H1 (cell line): Measurements from ENCODE around the gene TINAGL1. TPM values are rescaled to one million over a fixed set of nuclear protein-coding genes. Genes with fewer than 3 reads are reported as not detected.
A peak's percentile ranks its signal among the peaks of the same experiment; 100 is the strongest.

ENCODE experiments used
- CTCF ChIA-PET: fragments of 300-600 bp; sonication (Branson Sonifier 250); formaldehyde crosslinking; loops from one replicate; lab custom pipeline; 2021; ENCODE audit not compliant: partially characterized antibody; lab: Charles Lee
- POLR2A ChIA-PET: fragments of 300-600 bp; sonication (Branson Sonifier 250); formaldehyde crosslinking; loops from one replicate; lab custom pipeline; 2021; ENCODE audit warnings: inconsistent platforms; ENCODE audit not compliant: partially characterized antibody; lab: Charles Lee
- DNase-seq, 2 experiments: peaks; one replicate each; pipeline versions ENCODE4 v3.0.0 to v3.0.0-alpha.2; 2010 to 2022; ENCODE audit warnings: low spot score in 2 of 2, low read depth in 1 of 2, mixed read lengths in 1 of 2
- FAIRE-seq: peaks from 2 replicates; lab custom pipeline; 2011; peaks lifted over from hg19 to GRCh38; lab: Jason Lieb, UNC
- H2AFZ ChIP-seq: 2 replicates; pipeline ENCODE4 v1.8.1; 2012; ENCODE audit warnings: low read length, inconsistent platforms
- H2AK5ac ChIP-seq: 2 replicates; pipeline ENCODE4 v1.6.1; 2013; ENCODE audit warnings: low read depth, low read length
- H2BK120ac ChIP-seq: replicated peaks from 2 replicates; pipeline ENCODE3; 2013; ENCODE audit warnings: low read depth, low read length, inconsistent platforms
- H2BK12ac ChIP-seq: 2 replicates; pipeline ENCODE4 v1.6.1; 2013; ENCODE audit warnings: low read depth, low read length
- H2BK15ac ChIP-seq: 2 replicates; pipeline ENCODE4 v1.6.1; 2013; ENCODE audit warnings: low read length
- H2BK20ac ChIP-seq: 2 replicates; pipeline ENCODE4 v1.6.1; 2013; ENCODE audit warnings: low read length
- H2BK5ac ChIP-seq: 2 replicates; pipeline ENCODE4 v1.6.1; 2013; ENCODE audit warnings: low read depth, low read length
- H3K14ac ChIP-seq: 2 replicates; pipeline ENCODE4 v1.6.1; 2013; ENCODE audit warnings: inconsistent platforms; ENCODE audit not compliant: insufficient read length
- H3K18ac ChIP-seq: 2 replicates; pipeline ENCODE4 v1.6.1; 2013; ENCODE audit warnings: low read length; ENCODE audit errors: extremely low read depth
- H3K23ac ChIP-seq: 2 replicates; pipeline ENCODE4 v1.6.1; 2013; ENCODE audit warnings: inconsistent platforms; ENCODE audit not compliant: insufficient read length
- H3K23me2 ChIP-seq: 2 replicates; pipeline ENCODE4 v1.6.1; 2013; ENCODE audit warnings: low read depth, low read length
- H3K27ac ChIP-seq: 2 replicates; pipeline ENCODE4 v1.6.1; 2011; ENCODE audit warnings: low read depth, low read length, inconsistent platforms
- H3K27me3 ChIP-seq, 4 experiments: replicated peaks in 1 of 4; 1 replicate in 1 of 4; 2 replicates in 3 of 4; pipeline versions ENCODE4 v1.6.1 to v1.8.1; 2011 to 2013; ENCODE audit warnings: low read length in 3 of 4, mild to moderate bottlenecking in 3 of 4, inconsistent platforms in 2 of 4, mixed read lengths in 2 of 4, moderate library complexity in 1 of 4; ENCODE audit not compliant: control insufficient read depth in 3 of 4, insufficient read depth in 3 of 4; ENCODE audit errors: extremely low read depth in 1 of 4
- H3K36me3 ChIP-seq, 4 experiments: 2 replicates each; pipeline versions ENCODE4 v1.6.1 to v1.8.1; 2011 to 2013; ENCODE audit warnings: mild to moderate bottlenecking in 4 of 4, low read length in 3 of 4, moderate library complexity in 2 of 4, control low read depth in 1 of 4, inconsistent platforms in 1 of 4; ENCODE audit not compliant: insufficient read depth in 4 of 4, control insufficient read depth in 2 of 4
- H3K4ac ChIP-seq: replicated peaks from 2 replicates; pipeline ENCODE3; 2013; ENCODE audit warnings: low read length, low read depth, mixed read lengths, inconsistent platforms; ENCODE audit not compliant: insufficient read length
- H3K4me1 ChIP-seq, 4 experiments: replicated peaks in 1 of 4; 1 replicate in 1 of 4; 2 replicates in 3 of 4; pipeline versions ENCODE4 v1.6.1 to v1.8.1; 2011 to 2013; ENCODE audit warnings: low read length in 3 of 4, inconsistent platforms in 2 of 4, mixed read lengths in 1 of 4; ENCODE audit not compliant: insufficient read depth in 4 of 4, control insufficient read depth in 3 of 4
- H3K4me2 ChIP-seq, 2 experiments: 2 replicates each; pipeline versions ENCODE4 v1.6.1 to v1.8.1; 2011 to 2013; ENCODE audit warnings: low read depth in 2 of 2, low read length in 2 of 2, control low read depth in 1 of 2, inconsistent platforms in 1 of 2, mild to moderate bottlenecking in 1 of 2; ENCODE audit not compliant: insufficient read depth in 1 of 2
- H3K4me3 ChIP-seq, 4 experiments: fragments of 200-600, 300-600 bp in 1 of 4; sonication (generic), shearing (Covaris generic), sonication (Bioruptor Twin) in 1 of 4; 2 replicates each; pipeline versions ENCODE4 v1.5.1 to v1.8.1; 2011 to 2016; ENCODE audit warnings: low read length in 4 of 4, low read depth in 3 of 4, control low read depth in 2 of 4, inconsistent platforms in 2 of 4, mild to moderate bottlenecking in 2 of 4, mixed read lengths in 1 of 4, moderate library complexity in 1 of 4; ENCODE audit not compliant: insufficient read depth in 2 of 4; ENCODE audit errors: extremely low read depth in 1 of 4
- H3K56ac ChIP-seq: replicated peaks from 2 replicates; pipeline ENCODE3; 2013; ENCODE audit warnings: low read depth, mild to moderate bottlenecking, mixed read lengths, low read length, inconsistent platforms; ENCODE audit not compliant: insufficient read length
- H3K79me1 ChIP-seq: 2 replicates; pipeline ENCODE4 v1.6.1; 2013; ENCODE audit warnings: low read depth, low read length, control low read depth
- H3K79me2 ChIP-seq, 2 experiments: 2 replicates each; pipeline versions ENCODE4 v1.6.1 to v1.8.1; 2012 to 2013; ENCODE audit warnings: low read length in 2 of 2, mild to moderate bottlenecking in 2 of 2, inconsistent platforms in 1 of 2; ENCODE audit not compliant: insufficient read depth in 2 of 2, control insufficient read depth in 1 of 2
- H3K9ac ChIP-seq, 4 experiments: replicated peaks in 1 of 4; 1 replicate in 1 of 4; 2 replicates in 3 of 4; pipeline versions ENCODE4 v1.6.1 to v1.8.1; 2011 to 2013; ENCODE audit warnings: low read depth in 3 of 4, low read length in 3 of 4, control low read depth in 2 of 4, mild to moderate bottlenecking in 2 of 4, moderate library complexity in 2 of 4, inconsistent platforms in 1 of 4; ENCODE audit errors: extremely low read depth in 1 of 4
- H3K9me3 ChIP-seq, 2 experiments: 2 replicates each; pipeline versions ENCODE4 v1.6.1 to v1.8.1; 2012 to 2013; ENCODE audit warnings: mild to moderate bottlenecking in 2 of 2, moderate library complexity in 2 of 2, control low read depth in 1 of 2, inconsistent platforms in 1 of 2, low read depth in 1 of 2, low read length in 1 of 2, mixed read lengths in 1 of 2; ENCODE audit not compliant: insufficient read depth in 2 of 2
- H4K20me1 ChIP-seq, 2 experiments: replicated peaks in 1 of 2; 2 replicates each; pipeline versions ENCODE3 to v1.8.1; 2011 to 2013; ENCODE audit warnings: inconsistent platforms in 2 of 2, low read length in 2 of 2, mild to moderate bottlenecking in 1 of 2; ENCODE audit not compliant: insufficient read depth in 2 of 2, control insufficient read depth in 1 of 2
- H4K5ac ChIP-seq: 2 replicates; pipeline ENCODE4 v1.6.1; 2013; ENCODE audit warnings: low read length, low read depth, mixed read lengths, inconsistent platforms; ENCODE audit not compliant: insufficient read length
- H4K8ac ChIP-seq: 2 replicates; pipeline ENCODE4 v1.8.0; 2013; ENCODE audit warnings: mild to moderate bottlenecking, moderate library complexity, low read length, inconsistent platforms; ENCODE audit not compliant: insufficient read depth; ENCODE audit errors: extremely low read depth
- H4K91ac ChIP-seq: replicated peaks from 2 replicates; pipeline ENCODE3; 2013; ENCODE audit warnings: low read length, mixed read lengths, inconsistent platforms; ENCODE audit not compliant: insufficient read length
- CBX5 ChIP-seq: fragments of 300-800, 300-1000 bp; sonication (generic); IDR thresholded peaks from 2 replicates; pipeline ENCODE4 v1.7.1; 2016; ENCODE audit warnings: antibody characterized with exemption, low read length, low read depth
- GTF2F1 ChIP-seq: IDR thresholded peaks from 2 replicates; pipeline ENCODE4 v1.6.1; 2012; ENCODE audit warnings: low read depth, low read length, improper control_type of control experiment, borderline replicate concordance
- HDAC2 ChIP-seq, 2 experiments: fragments of 300-600 bp in 1 of 2; sonication (generic) in 1 of 2; IDR thresholded peaks; 2 replicates each; pipeline ENCODE4 v1.6.1; 2011 to 2012; ENCODE audit warnings: low read depth in 2 of 2, low read length in 2 of 2, mild to moderate bottlenecking in 2 of 2, moderate library complexity in 2 of 2, borderline replicate concordance in 1 of 2, inconsistent platforms in 1 of 2
- JUND ChIP-seq: IDR thresholded peaks from 2 replicates; pipeline ENCODE4 v1.6.1; 2011; ENCODE audit warnings: mild to moderate bottlenecking, improper control_type of control experiment, low read length
- NRF1 ChIP-seq: IDR thresholded peaks from 2 replicates; pipeline ENCODE4 v1.6.1; 2011; ENCODE audit warnings: mild to moderate bottlenecking, low read depth, low read length, improper control_type of control experiment
- POLR2A ChIP-seq, 2 experiments: IDR thresholded peaks; 1 replicate in 1 of 2; 2 replicates in 1 of 2; pipeline ENCODE4 v1.6.1; 2011; ENCODE audit warnings: low read depth in 2 of 2, low read length in 2 of 2, mild to moderate bottlenecking in 2 of 2; ENCODE audit errors: control extremely low read depth in 1 of 2
- POLR2AphosphoS5 ChIP-seq: IDR thresholded peaks from 2 replicates; pipeline ENCODE4 v1.6.1; 2011; ENCODE audit warnings: low read depth, low read length
- POU5F1 ChIP-seq: IDR thresholded peaks from 2 replicates; pipeline ENCODE4 v1.6.1; 2011; ENCODE audit warnings: low read depth, mild to moderate bottlenecking, low read length, moderate library complexity
- SIX5 ChIP-seq: IDR thresholded peaks from 2 replicates; pipeline ENCODE4 v1.6.1; 2011; ENCODE audit warnings: mild to moderate bottlenecking, low read depth, low read length
- SP2 ChIP-seq: IDR thresholded peaks from 2 replicates; pipeline ENCODE4 v1.6.1; 2012; ENCODE audit warnings: mild to moderate bottlenecking, low read length, inconsistent platforms
- SUZ12 ChIP-seq: fragments of 200-600 bp; sonication (generic); IDR thresholded peaks from 2 replicates; pipeline ENCODE4 v1.6.1; 2012; ENCODE audit warnings: mild to moderate bottlenecking, inconsistent platforms, low read length, moderate library complexity, mixed read lengths
- TAF7 ChIP-seq: optimal IDR thresholded peaks from 2 replicates; pipeline ENCODE3; 2011; ENCODE audit warnings: low read depth, mild to moderate bottlenecking, inconsistent platforms, low read length, moderate library complexity, borderline replicate concordance
- TBP ChIP-seq: IDR thresholded peaks from 2 replicates; pipeline ENCODE4 v1.6.1; 2011; ENCODE audit warnings: low read depth, low read length, improper control_type of control experiment
- WGBS, 2 experiments: shearing (Covaris generic) in 1 of 2; methylation state at CpG; one replicate each; pipeline versions ENCODE4 v1.1.6 to v1.1.7; 2013 to 2015; ENCODE audit warnings: low lambda C conversion rate in 2 of 2, mixed read lengths in 2 of 2, inconsistent platforms in 1 of 2, low coverage in 1 of 2, missing lambda C conversion rate in 1 of 2; ENCODE audit not compliant: insufficient replicate concordance in 2 of 2, insufficient coverage in 1 of 2, insufficient read length in 1 of 2; ENCODE audit errors: extremely low coverage in 1 of 2, missing lambda C conversion rate in 1 of 2; 5-methylcytosine and 5-hydroxymethylcytosine counted together
- polyA plus RNA-seq, 7 experiments: library from polyadenylated mRNA; depleted of rRNA in 3 of 7; stranded (reverse) in 5 of 7; unstranded in 2 of 7; fragments of >200 nt in 5 of 7; fragments of 200-250 nt in 2 of 7; gene quantifications; 1 replicate in 5 of 7; 2 replicates in 1 of 7; 4 replicates in 1 of 7; pipeline versions ENCODE4 v1.2.1 to v1.2.3, GENCODE V29; 2011 to 2013; ENCODE audit warnings: missing spikeins in 2 of 7, mixed read lengths in 2 of 7
- total RNA-seq: library from RNA; stranded (reverse); fragmentation: NEBNext Ultra II Directional; extraction: Animal tissue kit (Norgen Biotek cat#: 25700); gene quantifications from 2 replicates; pipeline ENCODE4 v1.2.1, GENCODE V29; 2021

Gene TINAGL1
- total and polyA plus RNA-seq, 2 of the 8 experiments (the other 6 are each of a cell fraction or from before 2014, with no cell fraction given): 11.2 to 21.7 TPM

GRCh38 chr1:31584869-31585735 is 8.8 kb downstream of the TINAGL1 start:
- no peak overlapping the region for H3K4ac ChIP-seq
- no peaks in the 10 kb centered on the region for H3K36me3 ChIP-seq
- TF ChIP-seq JUND (no peak), SP2 (no peak), SUZ12 (no peak), POLR2A (IDR thresholded peaks at IDR 0.05; ENCODE audit: control extremely low read depth in 1 of 2, low read depth in 2 of 2, low read length in 2 of 2) (no peak), NRF1 (no peak), CBX5 (no peak), POU5F1 (no peak), TBP (no peak), HDAC2 (IDR thresholded peaks at IDR 0.05; ENCODE audit: borderline replicate concordance in 1 of 2, low read depth in 2 of 2, low read length in 2 of 2) (no peak), TAF7 (no peak), GTF2F1 (no peak), SIX5 (no peak), POLR2AphosphoS5 (no peak)

More at GRCh38 chr1:31584869-31585735, 8.8 kb downstream of the TINAGL1 start:
- Histone ChIP-seq H3K56ac (no peak overlapping the region), H3K4me3 (no peak overlapping the region), H4K20me1 (no peaks in the 10 kb centered on the region), H3K14ac (no peak overlapping the region), H3K23ac (no peak overlapping the region), H2AK5ac (no peak overlapping the region), H4K5ac (no peak overlapping the region), H3K9ac (no peak overlapping the region), H3K79me1 (no peaks in the 10 kb centered on the region), H3K4me1 (peaks cover 6 to 25% (median 16%) of the 10 kb centered on the region in 4 experiments), H3K9me3 (no peaks in the 10 kb centered on the region), H2BK120ac (no peak overlapping the region), H3K23me2 (no peaks in the 10 kb centered on the region; the same call in 1 of the 2 replicates), H2BK15ac (0 out of 2 replicates have a peak overlapping the region, but pooled peaks have one; percentile 29), H4K8ac (no peak overlapping the region), H2BK12ac (no peak overlapping the region; the same call in 1 of the 2 replicates), H3K79me2 (no peaks in the 10 kb centered on the region), H3K27ac (no peak overlapping the region), H3K27me3 (peaks cover 0 to 12% (median 5%) of the 10 kb centered on the region in 4 experiments; a peak in 4 of 7 replicates), H2AFZ (no peak overlapping the region), H2BK5ac (0 out of 2 replicates have a peak overlapping the region, but pooled peaks have one; percentile 16), H4K91ac (no peak overlapping the region), H2BK20ac (no peak overlapping the region), H3K18ac (no peak overlapping the region), H3K4me2 (no peak overlapping the region)
- FAIRE-seq (no peak), DNase-seq (peak in 1 of 2 experiments; percentile 42)
- WGBS, 2 experiments: 92% methylated on average over 27 of the region's 27 CpGs; no CpG with 5 or more reads in 1 of the 2 experiments
- ChIA-PET CTCF (interaction anchor here (1.1 to 3.0 kb wide), 5 partner anchors 10 to 213 kb away, joined by 3 to 9 read pairs (median 4); no protein-coding TSS in a partner anchor), POLR2A (no interaction called here)
